A549 (cell line): ENCODE data around the gene SCG5. TPM values are rescaled to one million over a fixed set of nuclear protein-coding genes. Genes with fewer than 3 reads are reported as not detected.

ENCODE experiments used
- ATAC-seq, 2 experiments: fragments of 200-7000 bp in 1 of 2; fragments of >200 bp in 1 of 2; cut with Nextera tagmentation in 1 of 2; cut with Tn5 transposase in 1 of 2; 3 replicates each; pipeline versions ENCODE4 v1.8.0 to v1.9.1; 2018 to 2020; ENCODE audit warnings: mild to moderate bottlenecking in 1 of 2, moderate library complexity in 1 of 2
- CTCF ChIA-PET: fragments of 300-600 bp; sonication (Branson Sonifier 250); formaldehyde crosslinking; extraction: SDS; loops from one replicate; lab custom pipeline; 2021; ENCODE audit warnings: antibody characterized with exemption, inconsistent platforms; lab: Yijun Ruan, JAX
- POLR2A ChIA-PET: fragments of 350-600 bp; formaldehyde crosslinking; extraction: SDS; loops from one replicate; lab custom pipeline; 2021; ENCODE audit warnings: antibody characterized with exemption, inconsistent platforms; lab: Yijun Ruan, JAX
- DNase-seq, 2 experiments: peaks; one replicate each; pipeline versions ENCODE4 v3.0.0 to v3.0.0-alpha.2; 2011 to 2016; ENCODE audit warnings: low read depth in 1 of 2, low spot score in 1 of 2
- FAIRE-seq: peaks from 2 replicates; lab custom pipeline; 2011; peaks lifted over from hg19 to GRCh38; lab: Jason Lieb, UNC
- H3K27ac ChIP-seq, 2 experiments: fragments of >200 bp; sonication (Bioruptor Twin); formaldehyde crosslinking; 3 replicates each; pipeline ENCODE4 v1.5.1; 2016 to 2017
- H3K4me1 ChIP-seq: fragments of >200 bp; sonication (Bioruptor Twin); formaldehyde crosslinking; 3 replicates; pipeline ENCODE4 v1.6.1; 2016
- H3K4me2 ChIP-seq: fragments of >200 bp; sonication (Bioruptor Twin); formaldehyde crosslinking; 3 replicates; pipeline ENCODE4 v1.6.1; 2016
- H3K4me3 ChIP-seq: fragments of >200 bp; sonication (Bioruptor Twin); formaldehyde crosslinking; 3 replicates; pipeline ENCODE4 v1.5.1; 2016
- H3K9me3 ChIP-seq: fragments of >200 bp; sonication (Bioruptor Twin); formaldehyde crosslinking; 3 replicates; pipeline ENCODE4 v1.6.1; 2016
- BCL3 ChIP-seq: fragments of >200 bp; sonication (Bioruptor Twin); formaldehyde crosslinking; IDR thresholded peaks from 3 replicates; pipeline ENCODE4 v1.6.1; 2016
- BHLHE40 ChIP-seq: IDR thresholded peaks from 2 replicates; pipeline ENCODE4 v1.6.1; 2012; ENCODE audit warnings: low read depth, low read length, inconsistent platforms
- CBX8 ChIP-seq: fragments of 200-600 bp; sonication (generic); IDR thresholded peaks from 2 replicates; pipeline ENCODE4 v1.6.1; 2016
- CEBPB ChIP-seq, 2 experiments: fragments of >200 bp in 1 of 2; sonication (Bioruptor Twin) in 1 of 2; formaldehyde crosslinking in 1 of 2; IDR thresholded peaks; 2 replicates each; pipeline ENCODE4 v1.6.1; 2012 to 2016
- CHD2 ChIP-seq: fragments of 150-350 bp; IDR thresholded peaks from 2 replicates; pipeline ENCODE4 v1.6.1; 2014; ENCODE audit warnings: low read length; ENCODE audit not compliant: partially characterized antibody
- CHD4 ChIP-seq: fragments of 200-600 bp; sonication (generic); IDR thresholded peaks from 2 replicates; pipeline ENCODE4 v1.6.1; 2016; ENCODE audit warnings: antibody characterized with exemption, mild to moderate bottlenecking, borderline replicate concordance
- CTCF ChIP-seq: fragments of >200 bp; sonication (Bioruptor Twin); formaldehyde crosslinking; IDR thresholded peaks from 3 replicates; pipeline ENCODE4 v1.5.1; 2016
- EHF ChIP-seq: fragments of 250-450 bp; sonication (Bioruptor Pico); IDR thresholded peaks from 2 replicates; pipeline ENCODE4 v1.5.0; 2020; ENCODE audit warnings: mild to moderate bottlenecking
- EHMT2 ChIP-seq: fragments of 200-600 bp; sonication (generic); IDR thresholded peaks from 2 replicates; pipeline ENCODE4 v1.6.1; 2016; ENCODE audit warnings: antibody characterized with exemption, low read depth, mild to moderate bottlenecking, moderate library complexity
- ELK1 ChIP-seq: fragments of 150-350 bp; IDR thresholded peaks from 2 replicates; pipeline ENCODE4 v1.6.1; 2014; ENCODE audit warnings: low read depth, mild to moderate bottlenecking, low read length
- EP300 ChIP-seq, 2 experiments: fragments of >200 bp; sonication (Bioruptor Twin); formaldehyde crosslinking; IDR thresholded peaks; 2 replicates in 1 of 2; 3 replicates in 1 of 2; pipeline ENCODE4 v1.6.1; 2016 to 2017
- ESRRA ChIP-seq: fragments of 150-350 bp; IDR thresholded peaks from 2 replicates; pipeline ENCODE4 v1.6.1; 2014; ENCODE audit warnings: mild to moderate bottlenecking, low read length, borderline replicate concordance
- FOSB ChIP-seq: fragments of 250-450 bp; sonication (Bioruptor Pico); IDR thresholded peaks from 2 replicates; pipeline ENCODE4 v1.5.0; 2020; ENCODE audit warnings: mild to moderate bottlenecking, moderate library complexity
- FOSL2 ChIP-seq, 2 experiments: fragments of 450-650 bp in 1 of 2; fragments of >200 bp in 1 of 2; sonication (Bioruptor Twin) in 1 of 2; formaldehyde crosslinking; IDR thresholded peaks; 2 replicates each; pipeline versions ENCODE4 v1.5.0 to v1.6.1; 2016 to 2020; ENCODE audit warnings: mild to moderate bottlenecking in 1 of 2, moderate library complexity in 1 of 2
- GATA3 ChIP-seq: IDR thresholded peaks from 2 replicates; pipeline ENCODE4 v1.6.1; 2012; ENCODE audit warnings: borderline replicate concordance
- HES2 ChIP-seq: fragments of >200 bp; sonication (Bioruptor Twin); formaldehyde crosslinking; IDR thresholded peaks from 2 replicates; pipeline ENCODE4 v1.6.1; 2016
- HOXA7 ChIP-seq: fragments of 250-450 bp; sonication (Bioruptor Pico); IDR thresholded peaks from 2 replicates; pipeline ENCODE4 v1.5.0; 2020; ENCODE audit warnings: mild to moderate bottlenecking, moderate library complexity
- JUN ChIP-seq, 2 experiments: fragments of >200 bp; sonication (Bioruptor Twin); formaldehyde crosslinking; IDR thresholded peaks; 2 replicates in 1 of 2; 3 replicates in 1 of 2; pipeline ENCODE4 v1.6.1; 2016 to 2017
- JUNB ChIP-seq: fragments of >200 bp; sonication (Bioruptor Twin); formaldehyde crosslinking; IDR thresholded peaks from 2 replicates; pipeline ENCODE4 v1.6.1; 2016
- KDM5A ChIP-seq: fragments of 200-600 bp; sonication (generic); IDR thresholded peaks from 2 replicates; pipeline ENCODE4 v1.6.1; 2016; ENCODE audit warnings: antibody characterized with exemption, mild to moderate bottlenecking
- NR3C1 ChIP-seq: fragments of >200 bp; sonication (Bioruptor Twin); formaldehyde crosslinking; IDR thresholded peaks from 3 replicates; pipeline ENCODE4 v1.6.1; 2017
- RAD21 ChIP-seq, 2 experiments: fragments of >200 bp in 1 of 2; sonication (Bioruptor Twin) in 1 of 2; formaldehyde crosslinking in 1 of 2; IDR thresholded peaks in 1 of 2; conservative IDR thresholded peaks in 1 of 2; 2 replicates in 1 of 2; 3 replicates in 1 of 2; pipeline ENCODE4 v1.6.1; 2012 to 2018; ENCODE audit warnings: inconsistent platforms in 1 of 2
- RARB ChIP-seq: fragments of 250-450 bp; sonication (Bioruptor Pico); IDR thresholded peaks from 2 replicates; pipeline ENCODE4 v1.8.0; 2021; ENCODE audit warnings: mild to moderate bottlenecking, moderate library complexity
- SMC3 ChIP-seq: fragments of >200 bp; sonication (Bioruptor Twin); formaldehyde crosslinking; IDR thresholded peaks from 3 replicates; pipeline ENCODE4 v1.6.1; 2018; ENCODE audit warnings: inconsistent platforms
- TP53 ChIP-seq: fragments of 250-450 bp; sonication (Bioruptor Pico); IDR thresholded peaks from 2 replicates; pipeline ENCODE4 v1.5.0; 2021; ENCODE audit warnings: mild to moderate bottlenecking, moderate library complexity
- WGBS: methylation state at CpG from one replicate; pipeline ENCODE4 v1.1.6; 2017; ENCODE audit errors: missing lambda C conversion rate; 5-methylcytosine and 5-hydroxymethylcytosine counted together
- polyA plus RNA-seq, 4 experiments: library from polyadenylated mRNA; depleted of rRNA in 3 of 4; stranded (reverse); fragments of >200 nt; fragmentation: RNase III in 1 of 4; extraction: RNeasy Plus Mini Kit Qiagen cat#74134 plus additional on column Dnase treatment in 1 of 4; gene quantifications; 2 replicates in 3 of 4; 3 replicates in 1 of 4; pipeline ENCODE4 v1.2.3, GENCODE V29; 2011 to 2017

The SCG5 gene
- polyA plus RNA-seq, 2 of the 4 experiments (the other 2 are of a cell fraction), result 1.4 to 9.4 TPM

- TF ChIP-seq ELK1 (no peak), JUN (IDR thresholded peaks at IDR 0.05) (no peak), KDM5A (no peak), SMC3 (peak; percentile 37; the same call in 1 of the 3 replicates), CTCF (peak; percentile 34; the same call in 2 of the 3 replicates), CBX8 (no peak), RAD21 (conservative IDR thresholded peaks at IDR 0.05 in 1 of 2, IDR thresholded peaks at IDR 0.05 in 1 of 2) (peak in 1 of 2 experiments; percentile 8; a peak in 2 of 5 replicates), JUNB (no peak), CHD4 (no peak)
- TF ChIP-seq, all 56 proteins: peak for 7
Measured at GRCh38 chr15:32659340-32660155, 18.0 kb downstream of the SCG5 start (continued).

GRCh38 chr15:32663671-32664070 is 22.2 kb downstream of the SCG5 start:
- DNase-seq, result no peak
- FAIRE-seq, result no peak
- H3K4me3 ChIP-seq, result no peak overlapping the region
- ATAC-seq, result no peak
- CTCF ChIA-PET, result interaction anchor here (1.1 to 16.6 kb wide), 41 partner anchors 9 to 486 kb away, joined by 3 to 374 read pairs (median 12); no protein-coding TSS in a partner anchor
- H3K9me3 ChIP-seq, result no peaks in the 10 kb centered on the region
- peak overlapping the region; percentile 62 to 68 for H3K27ac ChIP-seq
- H3K4me1 ChIP-seq, result peaks cover 17% of the 10 kb centered on the region
- no peak for TF ChIP-seq CEBPB (IDR thresholded peaks at IDR 0.05)
- TF ChIP-seq GATA3, result no peak
- TF ChIP-seq NR3C1, result no peak
- no peak for TF ChIP-seq TP53
- TF ChIP-seq FOSB (CRISPR knock-in tag), result no peak
- TF ChIP-seq EHMT2, result no peak
- no peak for TF ChIP-seq FOSL2 (IDR thresholded peaks at IDR 0.05)
- TF ChIP-seq FOSL2 (CRISPR knock-in tag; IDR thresholded peaks at IDR 0.05), result no peak
- TF ChIP-seq EP300 (IDR thresholded peaks at IDR 0.05), result no peak
- H3K4me2 ChIP-seq, result no peak overlapping the region
- 94% methylated on average over 4 of the region's 4 CpGs for WGBS
- POLR2A ChIA-PET, result interaction anchor here (0.6 kb wide), 1 partner anchor 177 kb away, joined by 3 read pairs; no protein-coding TSS in a partner anchor

GRCh38 chr15:32664796-32665195 is 23.3 kb downstream of the SCG5 start:
- Histone ChIP-seq H3K4me2 (no peak overlapping the region), H3K4me1 (peaks cover 21% of the 10 kb centered on the region), H3K9me3 (no peaks in the 10 kb centered on the region), H3K27ac (peak overlapping the region; percentile 29 to 68; a peak in 1 of 6 replicates), H3K4me3 (no peak overlapping the region)
- FAIRE-seq, result no peak
- ChIA-PET POLR2A (no interaction called here), CTCF (interaction anchor here (0.6 to 16.6 kb wide), 11 partner anchors 9 to 468 kb away, joined by 3 to 374 read pairs (median 13); no protein-coding TSS in a partner anchor)
- no peak for ATAC-seq
- TF ChIP-seq BHLHE40 (no peak), RAD21 (conservative IDR thresholded peaks at IDR 0.05 in 1 of 2, IDR thresholded peaks at IDR 0.05 in 1 of 2) (no peak), CBX8 (no peak), ESRRA (no peak), HES2 (no peak), TP53 (no peak), HOXA7 (CRISPR knock-in tag) (no peak), BCL3 (no peak), CHD2 (no peak), CTCF (no peak), RARB (no peak), EHF (CRISPR knock-in tag) (no peak)
- no peak for DNase-seq
